ENCODE measurements around the gene PAXIP1. TPM values are rescaled to one million over a fixed set of nuclear protein-coding genes. Genes with fewer than 3 reads are reported as not detected.

PAXIP1 gene
- polyA plus RNA-seq, 1 donor: 13.9 TPM

- Histone ChIP-seq H3K9me3 (ENCODE audit: control insufficient read depth, low read depth, low read length) (peaks cover 10% of the 10 kb centered on the region), H3K27me3 (ENCODE audit: control insufficient read depth, insufficient read depth, low read length) (peaks cover 36% of the 10 kb centered on the region), H3K27ac (ENCODE audit: low read length) (no peak overlapping the region), H3K36me3 (ENCODE audit: control insufficient read depth, insufficient read depth, low read length) (no peaks in the 10 kb centered on the region), H3K4me1 (ENCODE audit: control insufficient read depth, insufficient read depth, low read length) (no peaks in the 10 kb centered on the region), H3K4me3 (ENCODE audit: low read length) (no peak overlapping the region)
- WGBS (ENCODE audit: insufficient coverage, low lambda C conversion rate): no CpG with 5 or more reads among the region's 43 CpGs
- DNase-seq: peak; percentile 80 to 81
Measured at GRCh38 chr7:154913638-154914307, 89.2 kb downstream of the PAXIP1 start.

DNA sequence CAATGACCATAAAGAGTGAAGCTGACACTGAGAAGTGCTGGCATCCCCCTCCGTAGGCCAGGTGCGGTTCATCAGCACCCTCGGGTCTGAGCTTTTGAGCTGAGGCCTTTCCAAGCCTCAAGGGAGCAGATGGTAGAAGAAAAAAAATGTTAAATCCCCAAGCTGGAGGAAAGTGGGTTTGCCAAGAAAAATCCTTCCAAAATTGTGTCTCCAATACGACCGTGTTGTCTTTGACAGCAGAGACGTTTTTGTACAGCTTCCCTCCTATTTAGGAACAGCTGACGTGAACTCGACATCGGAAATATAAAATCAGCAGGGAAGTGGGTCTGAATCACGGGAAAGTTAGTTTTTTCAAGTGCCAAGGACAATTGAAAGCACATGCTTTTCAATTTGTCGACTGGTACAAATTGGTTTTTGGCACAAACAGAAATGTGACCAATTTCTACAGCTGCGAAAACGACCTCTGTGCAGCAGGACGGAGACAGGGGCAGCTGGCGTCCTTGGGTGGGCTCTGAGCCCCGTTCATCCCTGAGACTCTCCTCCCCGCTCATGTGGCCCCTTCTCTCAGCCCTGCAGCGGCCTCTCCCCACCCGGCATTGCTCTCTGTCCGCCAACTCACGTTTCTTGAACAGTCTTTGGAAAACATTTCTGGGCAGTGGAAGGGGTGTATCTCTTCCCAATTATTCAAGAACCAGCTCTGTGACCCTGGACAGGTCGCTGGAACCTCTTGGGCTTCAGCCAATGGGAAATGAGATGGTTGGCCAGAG is 89.9 kb downstream of the PAXIP1 start:
- Histone ChIP-seq H3K9me3 (ENCODE audit: control insufficient read depth, low read depth, low read length) (peaks cover 10% of the 10 kb centered on the region), H3K27me3 (ENCODE audit: control insufficient read depth, insufficient read depth, low read length) (peaks cover 34% of the 10 kb centered on the region), H3K27ac (ENCODE audit: low read length) (no peak overlapping the region), H3K36me3 (ENCODE audit: control insufficient read depth, insufficient read depth, low read length) (no peaks in the 10 kb centered on the region), H3K4me1 (ENCODE audit: control insufficient read depth, insufficient read depth, low read length) (no peaks in the 10 kb centered on the region), H3K4me3 (ENCODE audit: low read length) (no peak overlapping the region)
- WGBS (ENCODE audit: insufficient coverage, low lambda C conversion rate): 89% methylated on average over 5 of the region's 22 CpGs
- peak in 1 of 2 donors; percentile 8 for DNase-seq

DNA sequence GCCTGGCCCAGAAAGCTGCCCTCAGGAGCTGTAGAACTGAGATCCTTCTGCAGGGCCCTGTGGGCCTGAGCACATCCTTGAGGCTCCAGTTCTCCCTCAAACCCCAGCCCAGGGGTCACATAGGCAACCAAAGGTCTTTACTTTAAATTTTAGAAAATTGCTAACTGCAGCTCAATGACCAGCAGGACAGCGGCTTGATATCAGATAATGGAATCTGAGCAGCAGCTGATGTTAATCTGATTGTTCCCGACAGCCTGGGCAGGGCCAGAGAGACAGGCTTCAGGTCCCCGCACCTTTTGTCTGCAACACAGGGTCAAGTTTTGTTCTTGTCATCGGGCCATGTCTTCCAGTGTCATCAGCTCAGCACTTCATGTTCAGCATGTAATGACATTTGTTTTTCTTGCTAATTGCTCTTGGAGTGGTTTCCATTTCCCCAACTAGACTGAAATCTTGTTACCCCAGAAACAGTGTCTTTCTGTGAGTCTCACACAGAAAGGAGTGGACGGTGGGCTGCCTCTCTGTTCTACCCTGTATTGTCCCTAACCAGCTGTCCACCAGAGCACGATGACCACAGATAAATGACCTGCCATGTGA is 91.0 kb downstream of the PAXIP1 start:
- Histone ChIP-seq H3K4me3 (ENCODE audit: low read length) (no peak overlapping the region), H3K36me3 (ENCODE audit: control insufficient read depth, insufficient read depth, low read length) (no peaks in the 10 kb centered on the region), H3K27ac (ENCODE audit: low read length) (no peak overlapping the region), H3K27me3 (ENCODE audit: control insufficient read depth, insufficient read depth, low read length) (peaks cover 27% of the 10 kb centered on the region), H3K9me3 (ENCODE audit: control insufficient read depth, low read depth, low read length) (peaks cover 13% of the 10 kb centered on the region), H3K4me1 (ENCODE audit: control insufficient read depth, insufficient read depth, low read length) (no peaks in the 10 kb centered on the region)
- WGBS (ENCODE audit: insufficient coverage, low lambda C conversion rate): no CpG with 5 or more reads among the region's 6 CpGs
- no peak for DNase-seq

GRCh38 chr7:154911411-154911810 is 91.5 kb downstream of the PAXIP1 start:
- Histone ChIP-seq H3K4me1 (ENCODE audit: control insufficient read depth, insufficient read depth, low read length) (no peaks in the 10 kb centered on the region), H3K27me3 (ENCODE audit: control insufficient read depth, insufficient read depth, low read length) (peaks cover 23% of the 10 kb centered on the region), H3K9me3 (ENCODE audit: control insufficient read depth, low read depth, low read length) (peaks cover 17% of the 10 kb centered on the region), H3K4me3 (ENCODE audit: low read length) (no peak overlapping the region), H3K36me3 (ENCODE audit: control insufficient read depth, insufficient read depth, low read length) (no peaks in the 10 kb centered on the region), H3K27ac (ENCODE audit: low read length) (no peak overlapping the region)
- WGBS (ENCODE audit: insufficient coverage, low lambda C conversion rate): 25% methylated on average over 1 of the region's 2 CpGs
- DNase-seq: no peak

DNA sequence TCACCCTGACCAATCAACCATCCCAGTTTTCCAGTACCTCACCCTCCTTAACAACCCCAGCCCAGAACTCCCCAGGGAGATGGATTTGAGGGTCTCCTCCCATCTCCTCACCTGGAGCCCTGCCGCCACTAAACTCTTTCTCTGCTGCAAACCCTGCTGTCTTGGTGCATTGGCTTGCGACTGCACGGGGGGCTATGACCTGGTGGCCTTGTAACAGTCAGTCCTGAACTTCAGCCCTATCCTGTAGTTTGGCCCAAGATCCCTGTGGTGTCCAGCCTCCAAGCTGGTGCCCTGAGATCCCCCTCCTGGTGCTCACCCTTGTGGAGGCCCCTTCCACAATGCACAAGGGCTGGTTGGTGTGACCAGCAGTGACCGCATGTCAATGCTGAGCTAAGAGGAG is 91.9 kb downstream of the PAXIP1 start:
- Histone ChIP-seq H3K27me3 (ENCODE audit: control insufficient read depth, insufficient read depth, low read length) (peaks cover 21% of the 10 kb centered on the region), H3K27ac (ENCODE audit: low read length) (no peak overlapping the region), H3K9me3 (ENCODE audit: control insufficient read depth, low read depth, low read length) (peaks cover 17% of the 10 kb centered on the region), H3K36me3 (ENCODE audit: control insufficient read depth, insufficient read depth, low read length) (no peaks in the 10 kb centered on the region), H3K4me1 (ENCODE audit: control insufficient read depth, insufficient read depth, low read length) (no peaks in the 10 kb centered on the region), H3K4me3 (ENCODE audit: low read length) (no peak overlapping the region)
- WGBS (ENCODE audit: insufficient coverage, low lambda C conversion rate): no CpG with 5 or more reads among the region's 4 CpGs
- DNase-seq: no peak

DNA sequence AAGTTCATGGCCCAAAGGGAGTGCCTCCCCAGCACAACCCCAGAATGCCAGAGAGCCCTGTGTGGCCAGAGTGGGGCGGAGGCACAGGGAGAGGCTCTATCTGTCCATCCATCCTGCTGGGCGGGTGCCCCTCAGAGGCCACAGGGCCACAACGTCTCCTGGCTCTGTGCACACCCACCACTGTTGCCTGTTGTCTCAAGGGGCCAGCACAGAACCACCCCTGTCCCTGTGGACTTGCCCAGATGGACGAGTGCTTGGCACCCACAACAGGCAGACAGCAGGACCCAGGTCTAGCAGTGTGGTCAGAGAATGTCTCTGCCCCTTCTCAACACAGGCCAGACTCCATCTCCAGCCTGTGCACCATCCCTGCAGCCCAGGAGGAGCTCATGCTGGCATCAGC is 92.8 kb downstream of the PAXIP1 start:
- no peaks in the 10 kb centered on the region for H3K4me1 ChIP-seq (ENCODE audit: control insufficient read depth, insufficient read depth, low read length)
- no peak overlapping the region for H3K4me3 ChIP-seq (ENCODE audit: low read length)
- no CpG with 5 or more reads among the region's 4 CpGs for WGBS (ENCODE audit: insufficient coverage, low lambda C conversion rate)

GRCh38 chr7:154909241-154910105 is 93.5 kb downstream of the PAXIP1 start:
- no CpG with 5 or more reads among the region's 26 CpGs for WGBS (ENCODE audit: insufficient coverage, low lambda C conversion rate)

More for the DNA sequence above, 92.8 kb downstream of the PAXIP1 start:
- no peak overlapping the region for H3K27ac ChIP-seq (ENCODE audit: low read length)
- peaks cover 13% of the 10 kb centered on the region for H3K27me3 ChIP-seq (ENCODE audit: control insufficient read depth, insufficient read depth, low read length)
- no peaks in the 10 kb centered on the region for H3K36me3 ChIP-seq (ENCODE audit: control insufficient read depth, insufficient read depth, low read length)
- H3K9me3 ChIP-seq (ENCODE audit: control insufficient read depth, low read depth, low read length): peaks cover 16% of the 10 kb centered on the region
- no peak for DNase-seq

GRCh38 chr7:154907651-154908620 is 95.0 kb downstream of the PAXIP1 start:
- no peak for DNase-seq
- Histone ChIP-seq H3K36me3 (ENCODE audit: control insufficient read depth, insufficient read depth, low read length) (no peaks in the 10 kb centered on the region), H3K27me3 (ENCODE audit: control insufficient read depth, insufficient read depth, low read length) (no peaks in the 10 kb centered on the region), H3K9me3 (ENCODE audit: control insufficient read depth, low read depth, low read length) (peaks cover 11% of the 10 kb centered on the region), H3K27ac (ENCODE audit: low read length) (no peak overlapping the region), H3K4me1 (ENCODE audit: control insufficient read depth, insufficient read depth, low read length) (no peaks in the 10 kb centered on the region), H3K4me3 (ENCODE audit: low read length) (no peak overlapping the region)
- no CpG with 5 or more reads among the region's 21 CpGs for WGBS (ENCODE audit: insufficient coverage, low lambda C conversion rate)

More at GRCh38 chr7:154909241-154910105, 93.5 kb downstream of the PAXIP1 start:
- H3K27me3 ChIP-seq (ENCODE audit: control insufficient read depth, insufficient read depth, low read length): peaks cover 7% of the 10 kb centered on the region
- H3K4me1 ChIP-seq (ENCODE audit: control insufficient read depth, insufficient read depth, low read length): no peaks in the 10 kb centered on the region
- no peak overlapping the region for H3K4me3 ChIP-seq (ENCODE audit: low read length)
- H3K27ac ChIP-seq (ENCODE audit: low read length): no peak overlapping the region
- peaks cover 13% of the 10 kb centered on the region for H3K9me3 ChIP-seq (ENCODE audit: control insufficient read depth, low read depth, low read length)
- H3K36me3 ChIP-seq (ENCODE audit: control insufficient read depth, insufficient read depth, low read length): no peaks in the 10 kb centered on the region
- DNase-seq: no peak

- Histone ChIP-seq H3K4me1 (ENCODE audit: control insufficient read depth, insufficient read depth, low read length) (no peaks in the 10 kb centered on the region), H3K27ac (ENCODE audit: low read length) (no peak overlapping the region), H3K27me3 (ENCODE audit: control insufficient read depth, insufficient read depth, low read length) (no peaks in the 10 kb centered on the region), H3K36me3 (ENCODE audit: control insufficient read depth, insufficient read depth, low read length) (no peaks in the 10 kb centered on the region), H3K9me3 (ENCODE audit: control insufficient read depth, low read depth, low read length) (peaks cover 11% of the 10 kb centered on the region), H3K4me3 (ENCODE audit: low read length) (no peak overlapping the region)
- no CpG with 5 or more reads among the region's 41 CpGs for WGBS (ENCODE audit: insufficient coverage, low lambda C conversion rate)
- no peak for DNase-seq
Measured at GRCh38 chr7:154906736-154907355, 96.1 kb downstream of the PAXIP1 start.
